Right cardiac atrium (tissue), 5 donors: ENCODE measurements around the gene PHF13. TPM values are rescaled to one million over a fixed set of nuclear protein-coding genes. Genes with fewer than 3 reads are reported as not detected.

Source experiments
- polyA plus RNA-seq: library from polyadenylated mRNA; stranded (reverse); fragments of 200-250 nt; gene quantifications from one replicate; pipeline ENCODE4 v1.2.3, GENCODE V29; 2013
- total RNA-seq, 4 donors: library from RNA; stranded (reverse); fragmentation: NEBNext Ultra II Directional; extraction: Animal tissue kit (Norgen Biotek cat#: 25700); gene quantifications; one replicate each; pipeline ENCODE4 v1.2.1, GENCODE V29; 2021
- donor health status: healthy with polysubstance abuse.
- donor health status: DM: no; HTN: yes; CAD: no.
- donor health status: DM: no; HTN: no; CAD: no.
- donor health status: DM: no; HTN: yes; CAD: no; lungs with severe emphysema.
- donor health status: DM: yes; HTN: yes; CAD: no.

Gene PHF13
- total and polyA plus RNA-seq, 5 donors, result 4.8 to 9.7 (median 6.7) TPM

Other genes starting within 250 kb of the PHF13 start
- 1 to 10 TPM; 5.9 to 9.5 (median 7.9) TPM for gene ACOT7, start 220.0 kb upstream of the PHF13 start, total RNA-seq
- gene ACOT7, start 220.0 kb upstream of the PHF13 start, polyA plus RNA-seq, result 7.5 TPM
- gene HES2, start 193.8 kb upstream of the PHF13 start, total RNA-seq, result under 1 TPM in 1 of 4 donors, not detected in 3; 0.17 TPM
- not detected for gene HES2, start 193.8 kb upstream of the PHF13 start, polyA plus RNA-seq
- 1 to 10 TPM in 2 of 4 donors, under 1 TPM in 2; 0.37 to 1.7 (median 0.84) TPM for gene ESPN, start 189.0 kb upstream of the PHF13 start, total RNA-seq
- 0.23 TPM for gene ESPN, start 189.0 kb upstream of the PHF13 start, polyA plus RNA-seq
- gene TNFRSF25, start 147.6 kb upstream of the PHF13 start, total RNA-seq, result 1 to 10 TPM; 4.4 to 6.4 (median 5.1) TPM
- gene TNFRSF25, start 147.6 kb upstream of the PHF13 start, polyA plus RNA-seq, result 6.6 TPM
- 1 to 10 TPM; 7.0 to 9.2 (median 8.5) TPM for gene PLEKHG5, start 122.1 kb upstream of the PHF13 start, total RNA-seq
- 9.9 TPM for gene PLEKHG5, start 122.1 kb upstream of the PHF13 start, polyA plus RNA-seq
- 10 to 100 TPM; 12.8 to 17.1 (median 15.6) TPM for gene NOL9, start 59.2 kb upstream of the PHF13 start, total RNA-seq
- 6.0 TPM for gene NOL9, start 59.2 kb upstream of the PHF13 start, polyA plus RNA-seq
- not detected for gene TAS1R1, start 58.4 kb upstream of the PHF13 start, total RNA-seq
- not detected for gene TAS1R1, start 58.4 kb upstream of the PHF13 start, polyA plus RNA-seq
- 10 to 100 TPM; 11.3 to 18.4 (median 15.0) TPM for gene ZBTB48, start 33.7 kb upstream of the PHF13 start, total RNA-seq
- 14.7 TPM for gene ZBTB48, start 33.7 kb upstream of the PHF13 start, polyA plus RNA-seq
- 10 to 100 TPM; 54.9 to 71.3 (median 65.9) TPM for gene KLHL21, start 10.9 kb upstream of the PHF13 start, total RNA-seq
- gene KLHL21, start 10.9 kb upstream of the PHF13 start, polyA plus RNA-seq, result 57.7 TPM
- 10 to 100 TPM; 10.2 to 17.9 (median 14.3) TPM for gene THAP3, start 11.1 kb downstream of the PHF13 start, total RNA-seq
- gene THAP3, start 11.1 kb downstream of the PHF13 start, polyA plus RNA-seq, result 20.8 TPM
- gene DNAJC11, start 88.1 kb downstream of the PHF13 start, total RNA-seq, result 10 to 100 TPM; 50.5 to 65.6 (median 56.6) TPM
- 37.5 TPM for gene DNAJC11, start 88.1 kb downstream of the PHF13 start, polyA plus RNA-seq
- gene CAMTA1, start 171.7 kb downstream of the PHF13 start, total RNA-seq, result 100 to 1,000 TPM; 155 to 179 (median 160) TPM
- 334 TPM for gene CAMTA1, start 171.7 kb downstream of the PHF13 start, polyA plus RNA-seq